Measurements from ENCODE around the gene SATL1. TPM values are rescaled to one million over a fixed set of nuclear protein-coding genes. Genes with fewer than 3 reads are reported as not detected.

SATL1 gene
- total RNA-seq, result under 0.01 TPM in 1 of 2 replicates, not detected in the other

GRCh38 chrX:85243761-85244449, at the start of gene SATL1, which contains the start of gene ZNF711:
Gene SATL1 (minus strand): TSS chrX:85243779. CDS start chrX:85108968, 134,811 bp downstream.
Gene ZNF711 (plus strand): TSS chrX:85243991. CDS start chrX:85247573, 3,582 bp downstream.

Other genes starting within 250 kb of the SATL1 start
- 9.6 and 18.2 TPM in 2 replicates for gene APOOL, start 239.9 kb downstream of the SATL1 start, total RNA-seq
- 3.4 and 7.0 TPM in 2 replicates for gene ZNF711, start 212 bp upstream of the SATL1 start, total RNA-seq
- gene POF1B, start 135.9 kb upstream of the SATL1 start, total RNA-seq, result 2.4 and 8.6 TPM in 2 replicates